HL-60/S4 treated with retinoic acid at 250 ng/mL for 4 days and 3 days (cell line): Measurements from ENCODE around the gene SLC25A36.
"Not testable (repeated sequence)": the region's sequence is repeated elsewhere in the genome, so short reads cannot be mapped to it uniquely, and the experiment has no call there.

Experiments used
- in situ Hi-C: fragments of 300-500 bp; cut with MboI; formaldehyde crosslinking; loops from 2 replicates; pipeline ENCODE4 v1.7.0; 2022; ENCODE audit warnings: low sequenced_read_pairs

SLC25A36 gene

DNA sequence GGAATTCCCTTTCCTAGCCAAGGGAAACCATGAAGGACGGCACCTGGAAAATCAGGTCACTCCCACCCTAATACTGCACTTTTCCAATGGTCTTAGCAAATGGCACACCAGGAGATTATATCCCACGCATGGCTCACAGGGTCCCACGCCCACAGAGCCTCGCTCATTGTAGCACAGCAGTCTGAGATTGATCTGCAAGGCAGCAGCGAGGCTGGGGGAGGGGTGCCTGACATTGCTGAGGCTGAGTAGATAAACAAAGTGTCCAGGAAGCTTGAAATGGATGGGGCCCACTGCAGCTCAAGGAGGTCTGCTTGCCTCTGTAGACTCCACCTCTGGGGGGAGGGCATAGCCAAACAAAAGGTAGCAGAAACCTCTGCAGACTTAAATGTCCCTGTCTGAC is 46.2 kb downstream of the SLC25A36 start:
- in situ Hi-C loops, result not testable (repeated sequence)

DNA sequence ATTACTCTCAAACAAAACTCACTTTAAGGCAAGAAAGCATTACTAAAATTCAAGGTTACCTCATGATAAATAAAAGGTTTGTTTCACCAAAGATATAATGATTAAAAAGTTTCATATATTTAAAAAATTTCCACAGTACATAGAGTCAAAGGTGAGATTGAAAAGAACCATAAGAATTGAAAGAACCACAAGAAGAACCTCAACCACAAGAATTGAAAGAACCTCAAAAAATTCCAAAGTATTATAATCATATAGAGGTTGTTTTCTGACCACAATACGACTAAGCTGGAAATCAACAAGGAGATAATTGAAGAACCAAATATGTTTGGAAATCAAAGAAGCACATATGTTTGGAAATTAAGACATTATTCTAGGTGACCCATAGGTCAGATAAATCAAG is 52.7 kb downstream of the SLC25A36 start:
- in situ Hi-C loops, result no loop called here

DNA sequence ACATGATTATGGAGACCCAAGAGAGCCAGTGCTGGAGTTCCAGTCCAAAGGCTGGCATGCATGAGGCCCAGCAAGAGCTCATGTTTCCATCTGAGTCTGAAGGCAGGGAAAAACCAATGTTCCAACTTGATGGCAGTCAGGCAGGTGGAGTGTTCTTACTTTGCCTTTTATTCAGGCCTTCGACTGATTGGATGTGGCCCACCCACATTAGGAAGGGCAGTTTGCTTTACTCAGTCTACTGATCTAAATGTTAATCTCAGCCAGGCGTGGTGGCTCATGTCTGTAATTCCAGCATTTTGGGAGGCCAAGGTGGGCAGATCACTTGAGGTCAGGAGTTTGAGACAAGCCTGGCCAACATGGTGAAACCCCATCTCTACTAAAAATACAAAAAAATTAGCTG is 53.2 kb downstream of the SLC25A36 start:
- in situ Hi-C loops, result not testable (repeated sequence)

DNA sequence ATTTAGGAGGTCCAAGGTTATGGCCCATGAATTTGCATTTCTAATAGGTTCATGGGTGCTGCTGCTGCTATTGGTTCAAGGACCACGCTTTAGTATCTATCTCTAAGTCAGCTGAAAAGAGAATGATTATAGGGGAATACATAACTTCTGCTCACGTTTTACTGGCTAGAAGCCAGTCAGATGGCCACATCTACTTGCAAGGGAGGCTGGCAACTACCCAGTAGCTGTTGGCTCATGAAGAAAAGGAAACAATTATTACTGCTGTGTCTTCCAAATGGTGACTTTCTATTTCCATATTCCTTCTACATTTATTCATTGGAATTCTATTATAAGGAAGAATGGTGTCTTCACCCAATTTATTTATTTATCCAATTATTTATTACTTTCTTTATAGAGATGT is 54.2 kb downstream of the SLC25A36 start:
- in situ Hi-C loops, result no loop called here

DNA sequence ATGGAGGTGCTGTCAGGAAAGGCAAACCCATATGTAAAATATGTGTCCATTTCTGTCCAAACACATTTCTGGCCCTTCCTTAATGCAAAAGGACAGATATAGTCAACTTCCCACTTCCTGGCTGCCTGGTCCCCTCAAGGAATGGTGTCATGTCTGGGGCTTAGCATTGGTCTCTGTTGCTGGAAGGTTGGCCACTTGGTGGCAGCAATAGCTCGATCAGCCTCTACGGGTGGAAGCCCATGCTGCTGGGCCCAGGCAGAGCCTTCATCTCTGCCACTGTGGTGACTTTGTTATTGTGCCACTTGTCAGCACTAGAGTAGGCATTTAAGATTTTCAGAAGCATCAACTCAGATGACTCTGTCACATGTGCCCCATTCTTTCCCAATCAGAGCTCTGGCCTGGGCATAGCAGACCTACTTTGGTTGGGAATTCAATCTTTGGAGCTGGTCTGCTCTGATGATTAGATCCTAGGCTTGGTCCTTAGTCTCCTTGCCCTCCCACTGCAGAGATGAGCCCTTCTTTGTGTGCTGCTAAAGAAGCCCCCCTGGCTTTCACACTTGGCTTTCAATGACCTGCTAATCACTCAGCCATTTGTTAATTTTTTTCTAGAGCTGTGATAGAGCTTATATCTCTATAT is 58.5 kb downstream of the SLC25A36 start:
- in situ Hi-C loops, result no loop called here

DNA sequence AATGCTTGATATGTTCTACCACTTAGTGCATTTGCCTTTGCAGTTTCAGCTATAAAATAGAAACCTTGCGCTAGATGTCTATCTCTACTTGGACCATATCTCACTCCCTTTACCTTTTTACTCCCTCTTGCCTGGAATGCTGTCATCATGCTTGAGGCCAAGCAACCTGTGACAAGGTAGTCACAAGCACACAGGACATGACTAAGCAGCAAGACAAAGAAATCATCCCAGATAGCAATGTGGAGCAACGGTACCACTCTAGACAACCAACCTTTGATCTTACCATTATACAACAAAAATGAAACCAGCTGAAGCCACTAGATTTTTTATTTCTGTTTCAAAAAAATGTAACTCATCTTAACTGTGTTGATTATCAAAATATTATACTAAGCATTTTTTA is 59.0 kb downstream of the SLC25A36 start:
- in situ Hi-C loops, result no loop called here

DNA sequence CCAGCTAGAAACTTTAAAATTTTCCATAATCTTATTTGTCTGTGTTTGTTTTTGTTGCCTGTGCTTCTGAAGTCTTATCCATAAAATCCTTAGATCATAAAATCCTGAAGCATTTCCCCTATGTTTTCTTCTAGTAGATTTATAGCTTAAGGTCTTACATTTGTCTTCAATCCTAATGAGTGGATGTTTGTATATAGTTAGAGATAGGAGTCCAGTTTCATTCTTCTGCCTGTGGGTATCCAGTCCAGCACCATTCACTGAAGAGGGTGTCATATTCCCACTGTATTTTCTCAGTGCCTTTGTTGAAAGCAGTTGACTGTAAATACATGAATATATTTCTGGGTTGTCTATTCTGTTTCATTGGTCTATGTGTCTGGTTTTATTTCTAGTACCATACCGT is 64.7 kb downstream of the SLC25A36 start:
- in situ Hi-C loops, result no loop called here

DNA sequence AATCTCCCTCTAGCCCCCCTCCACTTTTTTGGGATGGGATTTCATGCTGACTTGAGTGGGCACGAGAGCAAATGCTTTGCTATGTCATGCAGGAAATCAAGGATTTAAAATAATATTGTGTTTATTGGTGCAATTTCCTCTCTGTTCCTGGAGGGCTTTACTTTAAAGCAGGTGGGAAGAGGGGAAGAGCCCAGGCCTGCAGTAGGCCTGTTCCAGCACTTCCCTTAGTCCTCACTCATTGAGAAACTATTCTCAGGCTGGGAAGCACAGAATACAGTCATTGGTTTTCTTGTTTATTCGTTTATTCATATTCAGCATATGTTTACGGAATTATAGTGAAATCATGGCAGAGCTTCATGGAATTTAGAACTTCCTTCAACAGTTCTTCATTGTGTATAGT is 67.9 kb downstream of the SLC25A36 start:
- in situ Hi-C loops, result no loop called here

DNA sequence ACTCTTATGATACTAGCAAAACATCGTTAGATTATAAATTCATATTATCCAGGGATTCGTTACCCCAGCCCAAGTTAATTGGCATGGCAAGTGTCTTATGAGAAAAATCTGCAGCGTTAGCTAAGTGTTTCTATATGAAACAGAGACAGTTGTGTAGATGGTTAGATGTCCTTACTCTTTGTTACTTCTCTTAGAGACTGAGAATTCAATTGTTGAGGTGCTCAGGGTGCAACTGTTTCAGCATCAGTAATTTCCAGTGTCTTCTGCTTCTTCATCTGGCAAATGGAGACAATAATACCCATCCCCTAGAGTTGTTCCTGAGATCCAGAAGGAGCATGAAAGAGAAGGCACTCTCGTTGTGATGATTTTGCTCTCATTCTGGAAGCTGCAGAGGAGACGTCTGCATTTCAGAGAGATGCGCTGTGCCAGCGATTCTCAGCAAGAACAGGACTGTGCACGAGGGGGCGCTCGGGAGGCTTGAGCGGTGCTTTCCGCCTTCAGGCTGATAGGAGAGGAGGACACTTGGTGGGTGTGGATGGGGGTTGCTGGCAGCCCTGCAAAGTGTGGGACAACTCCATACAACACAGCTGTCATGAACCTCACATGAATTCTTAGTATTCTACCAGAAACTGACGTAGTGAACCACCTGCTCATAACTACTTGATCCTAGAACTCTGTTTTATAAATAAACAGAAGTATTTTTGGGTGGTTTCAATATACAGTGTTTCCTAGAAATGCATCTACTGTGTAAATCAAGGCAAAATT is 69.8 kb downstream of the SLC25A36 start:
- in situ Hi-C loops, result no loop called here

DNA sequence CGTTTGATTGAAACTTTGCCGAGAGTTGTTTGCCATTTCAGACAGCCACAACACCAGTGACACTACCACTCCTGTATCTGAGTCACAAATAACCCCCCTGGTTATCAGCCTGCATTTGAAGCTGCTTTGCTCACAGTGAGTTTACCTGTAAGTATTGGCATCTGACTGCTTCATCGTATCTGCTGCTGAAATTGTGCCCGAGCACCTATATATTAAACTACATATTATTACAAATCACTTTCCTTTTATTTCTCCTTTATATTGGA is 70.3 kb downstream of the SLC25A36 start:
- in situ Hi-C loops, result no loop called here

DNA sequence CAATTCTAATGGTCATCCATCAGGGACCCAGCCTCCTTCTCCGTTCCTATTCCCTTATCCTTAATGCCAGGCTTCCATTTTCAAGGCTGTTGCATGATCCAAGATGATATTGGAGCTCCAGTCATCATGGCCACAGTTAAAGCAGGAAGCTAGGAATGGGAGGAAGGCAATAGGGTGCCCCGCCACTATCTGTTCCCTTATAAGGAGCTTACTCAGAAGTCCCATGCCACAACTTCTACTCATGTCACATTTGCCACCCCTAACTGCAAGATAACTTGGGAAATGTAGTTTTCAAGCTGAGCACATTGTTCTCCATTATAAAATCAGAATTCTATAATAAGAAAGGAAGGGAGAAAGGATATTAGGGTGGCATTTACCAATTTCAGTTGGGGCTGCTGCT is 70.9 kb downstream of the SLC25A36 start:
- in situ Hi-C loops, result no loop called here

DNA sequence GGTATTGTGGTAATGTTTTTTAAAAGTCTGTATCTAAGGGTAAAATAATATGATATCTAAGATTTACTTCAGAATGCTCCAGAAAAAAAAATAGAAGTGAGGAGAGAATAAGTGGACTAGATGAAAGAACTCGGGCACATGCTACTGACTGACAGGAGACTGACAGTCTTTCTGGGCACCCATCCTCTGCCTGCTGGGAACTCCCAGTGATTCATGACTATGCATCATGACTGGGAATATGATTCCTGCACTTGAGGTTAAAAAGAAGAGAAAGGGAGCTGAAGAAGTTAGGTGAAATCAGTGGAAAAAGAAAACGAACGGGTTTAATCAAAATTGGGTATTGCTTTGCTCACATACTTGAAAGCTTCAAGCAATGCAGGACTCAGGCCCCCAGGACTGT is 73.8 kb downstream of the SLC25A36 start:
- in situ Hi-C loops, result no loop called here

DNA sequence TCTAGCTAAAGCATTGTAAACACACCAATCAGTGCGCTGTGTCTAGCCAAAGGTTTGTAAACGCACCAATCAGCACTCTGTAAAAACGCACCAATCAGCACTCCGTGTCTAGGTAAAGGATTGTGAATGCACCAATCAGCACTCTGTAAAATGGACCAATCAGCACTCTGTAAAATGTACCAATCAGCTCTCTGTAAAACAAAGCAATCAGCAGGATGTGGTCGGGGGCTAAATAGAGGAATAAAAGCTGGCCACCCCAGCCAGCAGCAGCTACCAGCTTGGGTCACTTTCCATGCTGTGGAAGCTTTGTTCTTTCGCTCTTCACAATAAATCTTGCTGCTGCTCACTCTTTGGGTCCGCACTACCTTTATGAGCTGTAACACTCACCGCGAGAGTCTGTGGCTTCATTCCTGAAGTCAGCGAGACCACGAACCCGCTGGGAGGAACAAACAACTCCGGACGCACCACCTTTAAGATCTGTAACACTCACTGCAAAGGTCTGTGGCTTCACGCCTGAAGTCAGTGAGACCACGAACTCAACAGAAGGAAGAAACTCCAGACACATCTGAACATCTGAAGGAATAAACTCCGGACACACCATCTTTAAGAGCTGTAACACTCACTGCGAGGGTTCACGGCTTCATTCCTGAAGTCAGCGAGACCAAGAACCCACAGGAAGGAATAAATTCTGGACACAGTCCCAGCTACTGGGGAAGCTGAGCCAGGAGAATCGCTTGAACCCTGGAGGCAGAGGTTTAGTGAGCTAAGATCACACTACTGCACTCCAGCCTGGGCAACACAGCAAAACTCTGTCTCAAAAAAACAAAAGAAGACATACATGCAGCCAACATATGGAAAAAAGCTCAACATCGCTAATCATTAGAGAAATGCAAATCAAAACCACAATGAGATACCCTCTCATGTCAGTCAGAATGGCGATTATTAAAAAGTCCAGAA is 76.0 kb downstream of the SLC25A36 start:
- in situ Hi-C loops, result not testable (repeated sequence)

DNA sequence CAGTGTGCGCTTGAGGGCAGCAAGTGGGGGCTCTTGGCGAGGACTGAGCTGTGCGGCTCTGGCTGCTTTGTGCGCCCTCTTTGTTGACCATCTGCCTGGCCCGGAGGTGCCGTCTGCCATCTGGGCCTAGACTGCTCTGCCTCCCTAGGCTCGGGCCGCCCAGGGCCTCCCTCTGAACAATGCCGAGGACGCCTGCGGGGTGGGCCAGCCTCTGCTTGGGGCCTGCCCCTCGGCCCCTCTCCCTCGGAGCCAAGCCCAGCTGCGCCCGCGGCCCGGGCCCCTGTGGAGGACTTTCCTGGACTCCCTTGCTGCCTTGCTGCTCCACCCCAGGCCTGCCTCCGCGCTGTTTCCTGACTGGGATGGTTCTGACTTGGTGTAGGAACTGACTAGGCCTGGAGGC is 77.6 kb downstream of the SLC25A36 start:
- in situ Hi-C loops, result no loop called here

DNA sequence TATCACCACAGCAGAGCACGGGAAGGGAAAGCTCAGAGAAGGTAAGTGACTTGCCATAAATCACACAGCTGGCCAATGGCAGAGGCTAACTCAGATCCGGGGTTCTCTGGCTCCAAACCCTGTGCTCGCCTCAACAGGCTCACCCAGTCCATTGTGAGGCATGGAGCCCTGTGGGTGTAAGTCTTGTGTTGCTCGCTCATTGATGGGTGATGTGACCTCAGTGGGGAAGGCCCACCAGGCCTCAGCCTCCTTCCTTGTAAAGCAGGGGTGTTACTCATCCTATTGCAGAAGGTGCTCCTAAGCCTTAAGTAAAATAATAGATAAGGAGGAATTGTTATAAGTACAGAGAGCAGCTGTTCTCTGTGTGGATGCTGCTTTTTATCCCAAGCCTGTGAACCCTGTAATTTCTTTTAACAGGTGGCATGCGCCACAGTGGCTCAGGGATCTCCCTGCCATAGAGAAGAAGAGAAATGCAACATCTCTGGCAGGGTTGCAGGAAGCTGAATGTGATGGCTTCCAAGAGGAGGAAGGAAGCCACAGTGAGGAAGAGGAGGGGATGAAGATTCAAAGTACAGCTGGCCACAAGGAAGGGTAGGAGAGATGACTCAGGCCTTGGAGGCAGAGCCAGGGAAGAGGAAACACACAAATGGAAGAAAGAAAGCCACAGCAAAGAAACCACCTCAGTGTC is 78.7 kb downstream of the SLC25A36 start:
- in situ Hi-C loops, result no loop called here

DNA sequence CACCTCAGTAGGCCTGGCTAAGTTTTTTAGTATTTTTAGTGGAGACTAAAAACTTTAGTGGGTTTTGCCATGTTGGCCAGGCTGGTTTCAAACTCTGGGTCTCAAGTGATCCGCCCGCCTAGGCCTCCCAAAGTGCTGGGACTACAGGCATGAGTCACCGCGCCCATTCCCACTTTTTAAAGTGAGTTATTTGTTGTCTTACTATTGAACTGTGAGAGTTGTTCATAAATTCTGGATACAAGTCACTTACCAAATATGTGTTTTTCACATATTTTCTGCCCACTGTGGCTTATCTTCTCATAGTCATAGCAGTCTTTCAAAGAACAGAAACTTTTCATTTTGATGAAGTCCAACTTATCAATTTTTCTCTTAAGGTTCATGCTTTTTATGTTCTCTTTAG is 79.6 kb downstream of the SLC25A36 start:
- in situ Hi-C loops, result no loop called here
